ENCODE measurements around the gene EDN3. TPM values are rescaled to one million over a fixed set of nuclear protein-coding genes. Genes with fewer than 3 reads are reported as not detected.
"Not testable (repeated sequence)": the region's sequence is repeated elsewhere in the genome, so short reads cannot be mapped to it uniquely, and the experiment has no call there.

The EDN3 gene
- polyA plus RNA-seq, 2 donors: 10.9 to 23.6 TPM

DNA sequence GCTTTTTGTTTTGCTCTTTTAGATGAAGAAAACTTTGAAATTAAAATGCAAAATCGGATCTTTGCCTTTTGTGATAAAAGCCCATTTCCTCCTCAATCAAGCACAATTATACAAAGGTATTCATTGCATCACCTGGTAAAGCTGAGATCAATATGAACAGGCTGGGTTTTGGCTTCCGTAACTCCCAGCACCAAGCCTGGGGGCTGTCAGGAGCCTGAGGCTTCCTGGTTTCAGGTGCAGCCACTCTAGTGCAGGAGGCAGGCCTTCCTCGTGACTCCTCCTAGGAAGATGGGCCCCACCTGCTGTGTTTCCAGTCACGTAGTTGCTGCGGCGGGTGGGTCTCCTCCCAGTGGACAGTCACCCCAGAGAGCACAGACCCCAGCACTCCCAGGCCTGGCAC is 54.0 kb downstream of the EDN3 start:
- Histone ChIP-seq H3K27ac (ENCODE audit: low read depth in 2 of 2, low read length in 1 of 2) (no peak overlapping the region), H3K4me1 (ENCODE audit: control insufficient read depth in 2 of 2, insufficient read depth in 2 of 2, low read length in 1 of 2) (peaks cover 0 to 2% of the 10 kb centered on the region in 2 donors), H3K9me3 (ENCODE audit: control insufficient read depth in 2 of 2, insufficient read depth in 1 of 2, low read depth in 1 of 2, low read length in 1 of 2) (peaks cover 0 to 2% of the 10 kb centered on the region in 2 donors), H3K4me3 (ENCODE audit: low read depth in 1 of 2, low read length in 2 of 2) (no peak overlapping the region), H3K36me3 (ENCODE audit: control insufficient read depth in 2 of 2, insufficient read depth in 2 of 2, low read length in 1 of 2) (no peaks in the 10 kb centered on the region), H3K27me3 (ENCODE audit: control insufficient read depth in 1 of 2, insufficient read depth in 2 of 2, low read length in 2 of 2) (no peaks in the 10 kb centered on the region)
- WGBS, 2 donors: 82 to 88% methylated on average over 6 of the region's 6 CpGs

GRCh38 chr20:59355242-59355641 is 54.8 kb downstream of the EDN3 start:
- Histone ChIP-seq H3K9me3 (ENCODE audit: control insufficient read depth in 2 of 2, insufficient read depth in 1 of 2, low read depth in 1 of 2, low read length in 1 of 2) (peaks cover 0 to 2% of the 10 kb centered on the region in 2 donors), H3K27ac (ENCODE audit: low read depth in 2 of 2, low read length in 1 of 2) (no peak overlapping the region), H3K27me3 (ENCODE audit: control insufficient read depth in 1 of 2, insufficient read depth in 2 of 2, low read length in 2 of 2) (no peaks in the 10 kb centered on the region), H3K4me1 (ENCODE audit: control insufficient read depth in 2 of 2, insufficient read depth in 2 of 2, low read length in 1 of 2) (peaks cover 2% of the 10 kb centered on the region in 2 donors), H3K4me3 (ENCODE audit: low read depth in 1 of 2, low read length in 2 of 2) (no peak overlapping the region), H3K36me3 (ENCODE audit: control insufficient read depth in 2 of 2, insufficient read depth in 2 of 2, low read length in 1 of 2) (no peaks in the 10 kb centered on the region)
- WGBS, 2 donors: 83 to 92% methylated on average over 2 of the region's 2 CpGs

DNA sequence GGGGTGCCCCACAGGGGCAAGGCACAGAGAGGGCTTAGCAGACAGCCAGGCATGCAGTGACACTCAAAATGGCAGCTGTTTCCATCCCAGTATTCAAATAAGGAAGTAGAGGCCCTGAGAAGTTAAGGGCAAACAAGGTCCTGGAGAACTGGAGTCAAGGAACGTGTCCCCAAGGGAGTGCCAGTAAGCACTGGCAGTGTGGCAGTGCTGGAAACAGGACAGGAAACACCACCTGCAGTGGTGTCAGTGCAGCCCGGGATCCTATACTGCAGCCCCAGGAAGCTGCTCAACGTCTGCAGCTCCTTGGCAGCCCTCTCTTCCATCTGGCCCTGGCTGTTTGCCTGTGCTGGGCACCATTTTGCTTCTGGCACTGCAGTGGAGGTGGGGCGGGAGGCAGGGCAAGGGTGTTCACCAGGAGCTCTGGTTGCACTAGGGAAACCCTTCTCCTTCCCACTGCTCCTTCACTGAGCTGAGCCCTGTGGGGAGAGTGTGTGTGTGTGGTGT is 56.3 kb downstream of the EDN3 start:
- Histone ChIP-seq H3K4me3 (ENCODE audit: low read depth in 1 of 2, low read length in 2 of 2) (no peak overlapping the region), H3K4me1 (ENCODE audit: control insufficient read depth in 2 of 2, insufficient read depth in 2 of 2, low read length in 1 of 2) (peaks cover 2% of the 10 kb centered on the region in 2 donors), H3K27ac (ENCODE audit: low read depth in 2 of 2, low read length in 1 of 2) (no peak overlapping the region), H3K27me3 (ENCODE audit: control insufficient read depth in 1 of 2, insufficient read depth in 2 of 2, low read length in 2 of 2) (no peaks in the 10 kb centered on the region), H3K9me3 (ENCODE audit: control insufficient read depth in 2 of 2, insufficient read depth in 1 of 2, low read depth in 1 of 2, low read length in 1 of 2) (peaks cover 0 to 2% of the 10 kb centered on the region in 2 donors), H3K36me3 (ENCODE audit: control insufficient read depth in 2 of 2, insufficient read depth in 2 of 2, low read length in 1 of 2) (no peaks in the 10 kb centered on the region)
- 33 to 40% methylated on average over 4 of the region's 4 CpGs for WGBS, 2 donors

DNA sequence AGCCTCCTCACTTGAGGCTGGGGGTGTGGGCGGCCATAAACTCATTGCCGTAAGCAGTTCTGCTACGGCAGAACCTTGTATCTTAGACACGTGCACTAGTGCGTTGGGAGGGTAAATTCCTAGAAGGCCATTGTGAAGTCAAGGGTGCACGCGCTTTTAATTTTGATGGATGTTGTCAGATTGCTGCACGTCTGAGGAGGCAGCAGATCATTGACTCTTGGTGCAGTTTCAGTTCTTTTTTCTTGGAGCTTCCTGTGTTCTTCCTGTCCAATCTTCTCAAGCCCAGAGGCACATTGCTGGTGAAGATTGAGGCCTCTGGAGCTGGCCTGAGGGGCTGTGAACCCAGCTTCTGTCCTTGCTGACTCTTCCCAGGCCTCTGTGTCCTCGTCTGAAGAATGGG is 58.4 kb downstream of the EDN3 start:
- not testable (repeated sequence) for H3K36me3 ChIP-seq (ENCODE audit: control insufficient read depth in 2 of 2, insufficient read depth in 2 of 2, low read length in 1 of 2); H3K4me1 ChIP-seq (ENCODE audit: control insufficient read depth in 2 of 2, insufficient read depth in 2 of 2, low read length in 1 of 2); H3K4me3 ChIP-seq (ENCODE audit: low read depth in 1 of 2, low read length in 2 of 2); H3K27ac ChIP-seq (ENCODE audit: low read depth in 2 of 2, low read length in 1 of 2); H3K27me3 ChIP-seq (ENCODE audit: control insufficient read depth in 1 of 2, insufficient read depth in 2 of 2, low read length in 2 of 2); H3K9me3 ChIP-seq (ENCODE audit: control insufficient read depth in 2 of 2, insufficient read depth in 1 of 2, low read depth in 1 of 2, low read length in 1 of 2)
- WGBS, 2 donors: 72 to 76% methylated on average over 5 to 6 of the region's 9 CpGs

GRCh38 chr20:59359906-59360725 is 59.7 kb downstream of the EDN3 start:
- Histone ChIP-seq H3K9me3 (ENCODE audit: control insufficient read depth in 2 of 2, insufficient read depth in 1 of 2, low read depth in 1 of 2, low read length in 1 of 2) (peaks cover 0 to 2% of the 10 kb centered on the region in 2 donors), H3K4me3 (ENCODE audit: low read depth in 1 of 2, low read length in 2 of 2) (no peak overlapping the region), H3K36me3 (ENCODE audit: control insufficient read depth in 2 of 2, insufficient read depth in 2 of 2, low read length in 1 of 2) (no peaks in the 10 kb centered on the region), H3K27me3 (ENCODE audit: control insufficient read depth in 1 of 2, insufficient read depth in 2 of 2, low read length in 2 of 2) (no peaks in the 10 kb centered on the region), H3K4me1 (ENCODE audit: control insufficient read depth in 2 of 2, insufficient read depth in 2 of 2, low read length in 1 of 2) (peaks cover 2% of the 10 kb centered on the region in 2 donors), H3K27ac (ENCODE audit: low read depth in 2 of 2, low read length in 1 of 2) (peak overlapping the region in 1 of 2 donors; percentile 33)
- 45 to 50% methylated on average over 15 of the region's 15 CpGs for WGBS, 2 donors

GRCh38 chr20:59360934-59361333 is 60.5 kb downstream of the EDN3 start:
- 86 to 87% methylated on average over 4 of the region's 4 CpGs for WGBS, 2 donors
- Histone ChIP-seq H3K36me3 (ENCODE audit: control insufficient read depth in 2 of 2, insufficient read depth in 2 of 2, low read length in 1 of 2) (no peaks in the 10 kb centered on the region), H3K9me3 (ENCODE audit: control insufficient read depth in 2 of 2, insufficient read depth in 1 of 2, low read depth in 1 of 2, low read length in 1 of 2) (peaks cover 0 to 2% of the 10 kb centered on the region in 2 donors), H3K4me1 (ENCODE audit: control insufficient read depth in 2 of 2, insufficient read depth in 2 of 2, low read length in 1 of 2) (peaks cover 2% of the 10 kb centered on the region in 2 donors), H3K4me3 (ENCODE audit: low read depth in 1 of 2, low read length in 2 of 2) (no peak overlapping the region), H3K27me3 (ENCODE audit: control insufficient read depth in 1 of 2, insufficient read depth in 2 of 2, low read length in 2 of 2) (no peaks in the 10 kb centered on the region), H3K27ac (ENCODE audit: low read depth in 2 of 2, low read length in 1 of 2) (no peak overlapping the region)

DNA sequence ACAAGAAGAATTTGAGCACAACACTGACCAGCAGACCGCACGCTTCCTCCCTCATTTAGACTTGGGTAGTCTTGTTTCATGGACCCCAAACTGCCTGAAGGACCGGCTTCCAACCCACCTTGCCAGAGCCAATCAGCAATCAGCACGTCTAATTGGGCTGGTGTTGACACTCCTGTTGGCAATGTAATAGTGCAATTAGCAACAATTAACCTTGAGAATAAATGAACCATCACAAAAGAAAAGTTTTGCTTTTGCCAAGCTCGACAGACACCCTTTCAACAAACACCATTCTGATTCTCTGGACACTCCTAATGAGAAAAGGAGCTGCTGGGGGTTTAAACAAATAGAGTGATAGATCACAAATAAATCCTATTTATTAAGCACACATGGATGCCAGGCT is 61.0 kb downstream of the EDN3 start:
- Histone ChIP-seq H3K36me3 (ENCODE audit: control insufficient read depth in 2 of 2, insufficient read depth in 2 of 2, low read length in 1 of 2) (no peaks in the 10 kb centered on the region), H3K4me3 (ENCODE audit: low read depth in 1 of 2, low read length in 2 of 2) (no peak overlapping the region), H3K4me1 (ENCODE audit: control insufficient read depth in 2 of 2, insufficient read depth in 2 of 2, low read length in 1 of 2) (peaks cover under 1 to 2% of the 10 kb centered on the region in 2 donors), H3K9me3 (ENCODE audit: control insufficient read depth in 2 of 2, insufficient read depth in 1 of 2, low read depth in 1 of 2, low read length in 1 of 2) (peaks cover 0 to 2% of the 10 kb centered on the region in 2 donors), H3K27ac (ENCODE audit: low read depth in 2 of 2, low read length in 1 of 2) (no peak overlapping the region), H3K27me3 (ENCODE audit: control insufficient read depth in 1 of 2, insufficient read depth in 2 of 2, low read length in 2 of 2) (no peaks in the 10 kb centered on the region)
- 67 to 68% methylated on average over 5 of the region's 5 CpGs for WGBS, 2 donors

DNA sequence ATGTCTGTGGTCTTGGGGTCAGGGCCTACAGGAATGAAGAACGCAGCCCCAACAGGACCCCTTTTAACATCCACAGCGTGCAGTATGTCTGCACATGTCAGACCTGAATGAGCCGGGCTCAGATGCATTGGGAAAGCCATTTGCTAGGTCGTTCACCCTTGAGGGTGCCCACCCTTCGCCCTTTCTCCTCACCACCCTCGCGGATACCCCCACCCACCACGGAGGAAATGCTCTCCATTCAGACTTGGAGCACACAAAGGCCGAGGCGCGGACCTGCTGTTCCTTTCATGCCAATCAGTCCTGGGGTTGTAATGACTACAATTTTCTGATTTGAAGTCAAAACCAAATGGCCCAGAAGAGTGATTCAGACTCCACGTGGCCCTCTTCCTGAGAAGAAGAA is 62.7 kb downstream of the EDN3 start:
- WGBS, 2 donors: 79 to 83% methylated on average over 12 of the region's 12 CpGs
- H3K36me3 ChIP-seq (ENCODE audit: control insufficient read depth in 2 of 2, insufficient read depth in 2 of 2, low read length in 1 of 2): no peaks in the 10 kb centered on the region
- no peak overlapping the region for H3K27ac ChIP-seq (ENCODE audit: low read depth in 2 of 2, low read length in 1 of 2)
- peaks cover 0 to 2% of the 10 kb centered on the region in 2 donors for H3K4me1 ChIP-seq (ENCODE audit: control insufficient read depth in 2 of 2, insufficient read depth in 2 of 2, low read length in 1 of 2)
- H3K9me3 ChIP-seq (ENCODE audit: control insufficient read depth in 2 of 2, insufficient read depth in 1 of 2, low read depth in 1 of 2, low read length in 1 of 2): no peaks in the 10 kb centered on the region
- H3K27me3 ChIP-seq (ENCODE audit: control insufficient read depth in 1 of 2, insufficient read depth in 2 of 2, low read length in 2 of 2): no peaks in the 10 kb centered on the region
- H3K4me3 ChIP-seq (ENCODE audit: low read depth in 1 of 2, low read length in 2 of 2): no peak overlapping the region

- WGBS, 2 donors: 77% methylated on average over 6 of the region's 6 CpGs
- H3K4me3 ChIP-seq (ENCODE audit: low read depth in 1 of 2, low read length in 2 of 2): no peak overlapping the region
- no peaks in the 10 kb centered on the region for H3K27me3 ChIP-seq (ENCODE audit: control insufficient read depth in 1 of 2, insufficient read depth in 2 of 2, low read length in 2 of 2)
- H3K4me1 ChIP-seq (ENCODE audit: control insufficient read depth in 2 of 2, insufficient read depth in 2 of 2, low read length in 1 of 2): peaks cover 0 to 1% of the 10 kb centered on the region in 2 donors
- no peak overlapping the region for H3K27ac ChIP-seq (ENCODE audit: low read depth in 2 of 2, low read length in 1 of 2)
- no peaks in the 10 kb centered on the region for H3K9me3 ChIP-seq (ENCODE audit: control insufficient read depth in 2 of 2, insufficient read depth in 1 of 2, low read depth in 1 of 2, low read length in 1 of 2)
- H3K36me3 ChIP-seq (ENCODE audit: control insufficient read depth in 2 of 2, insufficient read depth in 2 of 2, low read length in 1 of 2): no peaks in the 10 kb centered on the region
Measured at GRCh38 chr20:59364611-59365010, 64.2 kb downstream of the EDN3 start.
